Keratinocyte (primary cell): Measurements from ENCODE around the gene IQGAP3. TPM values are rescaled to one million over a fixed set of nuclear protein-coding genes. Genes with fewer than 3 reads are reported as not detected.

Experiments used
- DNase-seq: peaks from one replicate; pipeline ENCODE4 v3.0.0-alpha.2; 2011; ENCODE audit warnings: low read depth, missing footprints, low spot score
- FAIRE-seq: peaks from 2 replicates; lab custom pipeline; 2011; peaks lifted over from hg19 to GRCh38; lab: Jason Lieb, UNC
- H2AFZ ChIP-seq: 2 replicates; pipeline ENCODE4 v1.6.0; 2012; ENCODE audit warnings: low read length, control low read depth, inconsistent platforms; ENCODE audit not compliant: control insufficient read depth
- H3K27ac ChIP-seq: 2 replicates; pipeline ENCODE4 v1.5.1; 2011; ENCODE audit warnings: low read length; ENCODE audit not compliant: control insufficient read depth, insufficient read depth
- H3K27me3 ChIP-seq: 3 replicates; pipeline ENCODE4 v1.6.0; 2011; ENCODE audit warnings: low read length; ENCODE audit not compliant: control insufficient read depth, insufficient read depth; ENCODE audit errors: extremely low read depth
- H3K36me3 ChIP-seq, 2 experiments: 2 replicates in 1 of 2; 3 replicates in 1 of 2; pipeline ENCODE4 v1.5.1; 2011; ENCODE audit warnings: low read length in 2 of 2, mild to moderate bottlenecking in 1 of 2; ENCODE audit not compliant: control insufficient read depth in 2 of 2, insufficient read depth in 2 of 2; ENCODE audit errors: extremely low read depth in 1 of 2
- H3K4me1 ChIP-seq: 3 replicates; pipeline ENCODE4 v1.5.1; 2011; ENCODE audit warnings: low read length; ENCODE audit not compliant: control insufficient read depth, insufficient read depth; ENCODE audit errors: extremely low read depth
- H3K4me2 ChIP-seq: 3 replicates; pipeline ENCODE4 v1.6.0; 2011; ENCODE audit warnings: low read depth, low read length; ENCODE audit not compliant: control insufficient read depth, insufficient read depth; ENCODE audit errors: extremely low read depth
- H3K4me3 ChIP-seq, 3 experiments: fragments of 200-600 bp in 1 of 3; sonication (generic) in 1 of 3; 2 replicates in 2 of 3; 3 replicates in 1 of 3; pipeline ENCODE4 v1.5.1; 2011 to 2016; ENCODE audit warnings: low read length in 3 of 3, mild to moderate bottlenecking in 3 of 3, control low read depth in 2 of 3, inconsistent platforms in 1 of 3, low read depth in 1 of 3, mixed read lengths in 1 of 3, mixed run types in 1 of 3, moderate library complexity in 1 of 3; ENCODE audit not compliant: control insufficient read depth in 2 of 3, insufficient read depth in 2 of 3; ENCODE audit errors: extremely low read depth in 1 of 3
- H3K79me2 ChIP-seq: 2 replicates; pipeline ENCODE4 v1.6.0; 2012; ENCODE audit warnings: low read length; ENCODE audit not compliant: control insufficient read depth, insufficient read depth
- H3K9ac ChIP-seq: 3 replicates; pipeline ENCODE4 v1.6.0; 2011; ENCODE audit warnings: low read length; ENCODE audit not compliant: control insufficient read depth, insufficient read depth; ENCODE audit errors: extremely low read depth
- H3K9me1 ChIP-seq: 3 replicates; pipeline ENCODE4 v1.6.0; 2011; ENCODE audit warnings: low read length; ENCODE audit not compliant: control insufficient read depth, insufficient read depth; ENCODE audit errors: extremely low read depth
- H3K9me3 ChIP-seq: 2 replicates; pipeline ENCODE4 v1.5.1; 2012; ENCODE audit warnings: low read depth, low read length; ENCODE audit not compliant: control insufficient read depth
- H4K20me1 ChIP-seq: 3 replicates; pipeline ENCODE4 v1.6.0; 2011; ENCODE audit warnings: low read length; ENCODE audit not compliant: control insufficient read depth, insufficient read depth; ENCODE audit errors: extremely low read depth
- CTCF ChIP-seq, 3 experiments: IDR thresholded peaks in 1 of 3; conservative IDR thresholded peaks in 1 of 3; optimal IDR thresholded peaks in 1 of 3; 2 replicates in 2 of 3; 3 replicates in 1 of 3; pipeline versions ENCODE3 to v1.5.1; 2011; ENCODE audit warnings: low read length in 3 of 3, mild to moderate bottlenecking in 3 of 3, moderate library complexity in 2 of 3, control low read depth in 1 of 3, inconsistent platforms in 1 of 3; ENCODE audit not compliant: insufficient read depth in 2 of 3; ENCODE audit errors: extremely low read depth in 1 of 3
- EZH2 ChIP-seq: IDR thresholded peaks from one replicate; pipeline ENCODE4 v1.6.1; 2012; ENCODE audit warnings: inconsistent platforms, mild to moderate bottlenecking, low read length, moderate library complexity
- dilution Hi-C: fragments of 300-500 bp; cut with MboI; formaldehyde crosslinking; loops from one replicate; pipeline ENCODE4 v1.7.0; 2020; ENCODE audit warnings: low sequenced_read_pairs; ENCODE audit not compliant: extremely low pct_ligation_motif_present
- polyA plus RNA-seq, 5 experiments: library from polyadenylated mRNA; depleted of rRNA in 3 of 5; stranded (reverse) in 3 of 5; stranded (forward) in 1 of 5; unstranded in 1 of 5; fragments of >200 nt; gene quantifications; 1 replicate in 1 of 5; 2 replicates in 3 of 5; 3 replicates in 1 of 5; pipeline versions ENCODE4 v1.2.1 to v1.2.3, GENCODE V29; 2011 to 2012; ENCODE audit warnings: missing spikeins in 2 of 5, low read depth in 1 of 5, low replicate concordance in 1 of 5

The IQGAP3 gene
- polyA plus RNA-seq, 1 donor (not counting 4 experiments of a cell fraction or from before 2014, with no cell fraction given): 5.3 TPM

- no peak for FAIRE-seq
These were observed 65.9 kb downstream of the IQGAP3 start for GRCh38 chr1:156506450-156506849.

GRCh38 chr1:156505679-156506298 lies 66.6 kb downstream of the IQGAP3 start:
- H3K27me3 ChIP-seq: no peaks in the 10 kb centered on the region
- H3K4me3 ChIP-seq: no peak overlapping the region
- H3K9me1 ChIP-seq: no peaks in the 10 kb centered on the region
- no peaks in the 10 kb centered on the region for H3K79me2 ChIP-seq
- peaks cover 43% of the 10 kb centered on the region for H3K4me1 ChIP-seq
- H4K20me1 ChIP-seq: no peaks in the 10 kb centered on the region
- no peaks in the 10 kb centered on the region for H3K9me3 ChIP-seq
- H3K27ac ChIP-seq: peak overlapping the region; percentile 98
- dilution Hi-C loops: no loop called here
- peak overlapping the region; percentile 73 for H3K9ac ChIP-seq
- H2AFZ ChIP-seq: no peak overlapping the region
- H3K36me3 ChIP-seq: no peaks in the 10 kb centered on the region
- peak overlapping the region; percentile 85 for H3K4me2 ChIP-seq
- FAIRE-seq: no peak
- TF ChIP-seq EZH2: no peak
- no peak for TF ChIP-seq CTCF (optimal IDR thresholded peaks at IDR 0.05 in 1 of 3, IDR thresholded peaks at IDR 0.05 in 1 of 3, conservative IDR thresholded peaks at IDR 0.05 in 1 of 3; ENCODE audit: extremely low read depth in 1 of 3, insufficient read depth in 2 of 3, low read length in 3 of 3)
- DNase-seq: no peak

More at GRCh38 chr1:156506450-156506849, 65.9 kb downstream of the IQGAP3 start:
- Histone ChIP-seq H2AFZ (no peak overlapping the region), H3K9ac (no peak overlapping the region), H3K4me3 (no peak overlapping the region), H3K9me3 (no peaks in the 10 kb centered on the region), H3K27me3 (no peaks in the 10 kb centered on the region), H3K9me1 (no peaks in the 10 kb centered on the region), H3K4me1 (peaks cover 40% of the 10 kb centered on the region), H3K4me2 (no peak overlapping the region), H3K27ac (no peak overlapping the region), H3K36me3 (no peaks in the 10 kb centered on the region), H3K79me2 (no peaks in the 10 kb centered on the region), H4K20me1 (no peaks in the 10 kb centered on the region)
- dilution Hi-C loops: no loop called here
- TF ChIP-seq CTCF (optimal IDR thresholded peaks at IDR 0.05 in 1 of 3, IDR thresholded peaks at IDR 0.05 in 1 of 3, conservative IDR thresholded peaks at IDR 0.05 in 1 of 3; ENCODE audit: extremely low read depth in 1 of 3, insufficient read depth in 2 of 3, low read length in 3 of 3) (no peak), EZH2 (no peak)
- DNase-seq: no peak
